Activated naive CD8-positive, alpha-beta T cell (primary cell): ENCODE results near the gene TNS1.

Source experiments
- H3K27ac Mint-ChIP-seq: one replicate; pipeline ENCODE4 v1.8.0; 2021; ENCODE audit warnings: mixed read lengths
- H3K27me3 Mint-ChIP-seq: one replicate; pipeline ENCODE4 v1.8.0; 2021; ENCODE audit warnings: mixed read lengths
- H3K36me3 Mint-ChIP-seq: one replicate; pipeline ENCODE4 v1.8.0; 2021; ENCODE audit warnings: mixed read lengths
- H3K4me1 Mint-ChIP-seq: one replicate; pipeline ENCODE4 v1.8.0; 2021; ENCODE audit warnings: low read depth, mixed read lengths
- H3K4me3 Mint-ChIP-seq: one replicate; pipeline ENCODE4 v1.8.0; 2021; ENCODE audit warnings: mild to moderate bottlenecking, mixed read lengths
- H3K9me3 Mint-ChIP-seq: one replicate; pipeline ENCODE4 v1.8.0; 2021; ENCODE audit warnings: low read depth, mixed read lengths

TNS1 gene

DNA sequence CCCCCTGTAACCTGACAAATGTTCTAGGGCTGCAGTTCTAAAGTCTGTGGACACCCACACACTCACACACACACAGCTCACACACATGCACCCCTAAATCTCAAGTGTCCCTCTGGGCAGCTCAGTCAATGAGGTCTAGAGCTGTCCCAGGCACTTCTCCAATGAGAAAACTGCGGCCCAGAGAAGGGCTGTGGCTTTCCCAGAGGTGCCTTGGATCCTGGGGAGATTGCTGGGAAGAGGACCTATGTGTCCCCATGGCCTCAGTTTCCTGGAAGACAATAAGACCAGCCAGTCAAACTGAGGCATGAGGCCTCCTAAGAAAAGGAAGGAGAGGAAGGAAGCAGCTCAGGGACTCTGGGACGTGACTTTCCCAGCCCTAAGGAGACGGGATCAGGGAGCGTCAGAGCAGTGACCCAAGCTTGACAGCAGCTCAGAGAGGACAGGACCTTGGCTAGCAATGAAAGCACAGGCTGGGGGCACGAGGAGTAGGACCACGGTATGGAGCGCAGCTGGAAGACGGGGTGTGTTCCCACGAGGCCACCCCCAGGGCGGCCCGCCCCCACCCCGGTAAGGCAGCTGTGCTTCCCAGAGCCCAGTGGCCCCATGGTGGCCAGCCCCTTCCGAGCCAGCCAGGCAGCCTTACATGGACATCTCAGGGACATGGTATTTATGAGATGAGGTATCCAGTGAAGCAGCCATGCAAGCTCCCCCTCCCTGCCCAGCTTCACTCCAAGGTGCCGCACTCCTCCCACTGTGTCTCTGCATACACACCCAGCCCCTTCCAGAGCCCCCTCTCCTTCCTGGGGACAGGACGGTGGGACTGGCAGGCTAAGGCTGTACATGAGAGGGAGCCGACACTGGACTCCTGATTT is 46.0 kb downstream of the TNS1 start:
- Mint-ChIP-seq H3K36me3 (no peaks in the 10 kb centered on the region), H3K27ac (no peak overlapping the region), H3K4me3 (no peak overlapping the region), H3K4me1 (no peaks in the 10 kb centered on the region), H3K27me3 (no peaks in the 10 kb centered on the region), H3K9me3 (no peaks in the 10 kb centered on the region)

DNA sequence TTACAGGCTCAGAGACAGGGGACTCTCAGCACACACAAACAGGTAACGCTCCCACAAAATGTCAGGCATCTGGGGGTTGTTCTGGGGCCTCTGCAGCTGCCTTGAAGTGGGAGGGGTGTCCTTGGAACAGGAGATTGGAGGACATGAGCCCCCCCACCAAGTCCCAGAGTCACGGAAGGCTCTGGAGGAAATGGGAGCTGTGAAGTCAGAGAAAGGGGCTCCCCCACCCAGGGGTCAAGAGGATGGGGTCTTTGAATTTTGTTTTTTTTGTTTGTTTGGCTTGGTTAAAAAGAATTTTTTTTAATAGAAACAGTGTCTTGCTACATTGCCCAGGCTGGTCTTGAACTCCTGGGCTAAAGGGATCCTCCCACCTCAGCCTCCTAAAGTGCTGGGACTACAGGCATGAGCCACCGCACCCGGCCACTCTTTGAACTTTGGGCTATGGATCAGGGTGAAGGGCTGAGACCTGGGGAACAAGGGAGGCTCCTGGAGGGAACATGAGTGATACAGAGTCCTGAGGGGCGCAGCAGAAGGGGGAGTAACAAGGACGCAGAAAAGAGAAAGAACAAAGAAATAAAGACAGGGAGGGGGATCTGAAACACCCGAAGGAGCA is 46.8 kb downstream of the TNS1 start:
- H3K4me1 Mint-ChIP-seq: no peaks in the 10 kb centered on the region
- H3K27me3 Mint-ChIP-seq: no peaks in the 10 kb centered on the region
- H3K27ac Mint-ChIP-seq: no peak overlapping the region
- no peaks in the 10 kb centered on the region for H3K36me3 Mint-ChIP-seq
- no peaks in the 10 kb centered on the region for H3K9me3 Mint-ChIP-seq
- H3K4me3 Mint-ChIP-seq: no peak overlapping the region

DNA sequence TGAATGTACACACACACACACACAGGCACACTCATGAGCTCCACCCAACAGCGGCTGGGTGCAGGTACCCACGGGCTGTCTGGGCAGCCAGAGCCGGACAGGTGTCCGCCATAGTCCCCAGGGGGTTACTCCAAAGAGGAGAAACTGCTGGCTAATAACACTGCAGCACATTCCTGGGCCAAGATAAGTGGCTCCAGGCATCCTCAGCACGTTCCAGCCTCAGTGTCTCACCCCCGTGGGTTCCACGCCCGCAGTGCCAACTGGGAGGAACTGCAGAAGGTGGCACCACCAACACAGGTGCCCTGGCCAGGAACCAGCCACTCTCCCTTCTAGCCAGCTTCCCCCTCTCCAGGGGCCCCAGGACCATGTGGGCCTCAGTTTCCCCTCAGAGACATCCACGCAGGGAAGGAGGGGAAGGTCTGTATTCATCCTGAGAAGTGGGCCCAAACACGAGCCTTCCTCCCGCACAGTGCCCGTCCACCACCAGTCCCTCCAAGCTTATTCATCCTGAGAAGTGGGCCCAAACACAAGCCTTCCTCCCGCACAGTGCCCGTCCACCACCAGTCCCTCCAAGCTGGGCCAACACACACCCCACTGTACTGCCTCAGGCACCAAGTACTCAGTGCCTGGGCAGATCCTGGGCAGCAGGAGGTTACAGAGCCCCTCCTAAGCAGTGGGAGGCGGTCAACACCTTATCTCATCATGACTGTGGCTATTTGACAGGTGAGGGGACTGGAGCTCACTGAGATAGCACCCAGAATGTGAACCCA is 47.6 kb downstream of the TNS1 start:
- H3K27ac Mint-ChIP-seq: no peak overlapping the region
- H3K9me3 Mint-ChIP-seq: no peaks in the 10 kb centered on the region
- H3K36me3 Mint-ChIP-seq: no peaks in the 10 kb centered on the region
- H3K4me1 Mint-ChIP-seq: no peaks in the 10 kb centered on the region
- H3K4me3 Mint-ChIP-seq: no peak overlapping the region
- H3K27me3 Mint-ChIP-seq: no peaks in the 10 kb centered on the region

DNA sequence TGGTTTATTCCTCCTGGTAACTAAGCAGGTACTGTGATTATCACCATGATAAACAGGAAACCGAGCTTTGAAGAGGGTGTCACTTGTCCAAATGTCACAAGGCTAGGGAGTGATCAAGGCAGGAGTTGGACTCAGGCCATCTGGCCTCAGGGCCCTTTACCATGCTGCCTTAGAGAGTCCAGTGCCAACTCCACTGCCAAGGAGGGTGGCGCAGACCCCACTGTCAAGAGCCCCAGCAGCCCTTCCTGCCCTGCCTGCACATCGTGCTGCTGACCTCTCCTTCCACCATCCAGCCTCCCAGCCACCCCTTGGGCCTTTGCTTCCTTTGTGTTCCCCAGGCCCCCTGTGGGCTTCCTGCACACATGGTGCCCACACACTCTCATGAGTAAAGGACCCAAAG is 48.3 kb downstream of the TNS1 start:
- H3K4me1 Mint-ChIP-seq: no peaks in the 10 kb centered on the region
- no peaks in the 10 kb centered on the region for H3K27me3 Mint-ChIP-seq
- H3K9me3 Mint-ChIP-seq: no peaks in the 10 kb centered on the region
- no peaks in the 10 kb centered on the region for H3K36me3 Mint-ChIP-seq
- H3K27ac Mint-ChIP-seq: no peak overlapping the region
- H3K4me3 Mint-ChIP-seq: no peak overlapping the region

DNA sequence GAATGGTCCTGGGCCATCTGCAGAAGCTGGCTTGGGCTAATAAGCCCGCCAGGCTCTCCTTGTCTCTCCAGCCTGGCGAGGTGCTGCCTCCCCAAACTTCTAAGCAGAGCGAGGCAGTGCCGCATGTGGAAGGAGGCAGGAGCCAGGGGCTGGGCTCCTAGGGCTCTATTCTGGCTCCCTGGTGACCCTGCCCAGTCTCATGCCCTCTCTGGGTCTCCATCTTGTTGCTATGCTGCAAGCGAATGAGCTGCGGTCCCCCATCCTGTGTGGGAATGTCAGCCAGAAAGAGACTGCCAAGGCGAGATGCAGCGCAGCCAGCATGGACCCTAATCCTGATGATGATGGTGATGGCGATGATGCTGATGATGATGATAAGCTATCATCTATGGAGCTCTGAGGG is 48.7 kb downstream of the TNS1 start:
- no peaks in the 10 kb centered on the region for H3K36me3 Mint-ChIP-seq
- no peak overlapping the region for H3K4me3 Mint-ChIP-seq
- H3K27ac Mint-ChIP-seq: no peak overlapping the region
- no peaks in the 10 kb centered on the region for H3K27me3 Mint-ChIP-seq
- no peaks in the 10 kb centered on the region for H3K9me3 Mint-ChIP-seq
- H3K4me1 Mint-ChIP-seq: no peaks in the 10 kb centered on the region

DNA sequence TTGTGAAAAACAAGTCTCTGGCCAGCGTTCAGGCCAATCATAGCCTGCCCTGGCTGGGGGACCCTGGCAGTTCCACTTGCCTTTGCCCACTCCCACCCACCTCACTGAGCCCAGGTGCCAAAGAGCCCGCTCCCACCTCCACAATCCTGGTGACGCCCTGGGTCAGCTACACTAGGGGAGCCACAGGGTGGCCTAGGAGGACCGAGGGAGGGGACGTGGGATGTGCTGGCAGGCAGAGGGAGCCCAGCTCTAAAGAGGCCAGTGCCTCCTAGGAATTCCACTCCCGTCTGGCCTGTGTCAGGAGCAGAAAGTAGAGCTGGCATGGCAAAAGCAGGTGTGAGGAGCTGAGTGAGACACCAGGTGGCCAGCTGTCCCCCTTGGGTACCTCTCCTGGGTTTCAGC is 49.3 kb downstream of the TNS1 start:
- H3K27ac Mint-ChIP-seq: no peak overlapping the region
- no peak overlapping the region for H3K4me3 Mint-ChIP-seq
- no peaks in the 10 kb centered on the region for H3K36me3 Mint-ChIP-seq
- H3K27me3 Mint-ChIP-seq: no peaks in the 10 kb centered on the region
- no peaks in the 10 kb centered on the region for H3K9me3 Mint-ChIP-seq
- no peaks in the 10 kb centered on the region for H3K4me1 Mint-ChIP-seq

DNA sequence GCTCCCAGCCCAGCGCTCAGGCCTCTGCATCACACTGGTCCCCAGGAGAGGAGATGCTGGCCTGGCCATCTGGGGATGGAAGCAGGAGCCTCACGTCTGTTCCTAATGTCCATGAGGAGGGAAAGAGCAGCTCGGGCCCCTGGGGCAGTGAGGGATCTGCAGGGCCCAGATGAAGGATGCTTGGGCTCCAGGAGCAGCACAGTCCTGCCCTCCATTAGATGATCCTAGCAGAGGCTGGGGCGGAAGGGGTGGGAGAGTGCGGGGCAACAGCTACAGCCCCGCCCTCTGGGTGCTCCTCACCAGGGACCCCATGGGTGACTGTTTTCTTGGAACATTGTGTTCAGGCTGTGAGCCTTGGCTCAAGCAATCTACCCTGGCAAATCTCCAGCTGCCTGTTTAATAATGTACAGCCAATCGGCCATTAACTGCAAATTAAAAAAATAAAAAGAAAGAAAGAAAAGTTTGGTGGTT is 49.7 kb downstream of the TNS1 start:
- H3K9me3 Mint-ChIP-seq: no peaks in the 10 kb centered on the region

DNA sequence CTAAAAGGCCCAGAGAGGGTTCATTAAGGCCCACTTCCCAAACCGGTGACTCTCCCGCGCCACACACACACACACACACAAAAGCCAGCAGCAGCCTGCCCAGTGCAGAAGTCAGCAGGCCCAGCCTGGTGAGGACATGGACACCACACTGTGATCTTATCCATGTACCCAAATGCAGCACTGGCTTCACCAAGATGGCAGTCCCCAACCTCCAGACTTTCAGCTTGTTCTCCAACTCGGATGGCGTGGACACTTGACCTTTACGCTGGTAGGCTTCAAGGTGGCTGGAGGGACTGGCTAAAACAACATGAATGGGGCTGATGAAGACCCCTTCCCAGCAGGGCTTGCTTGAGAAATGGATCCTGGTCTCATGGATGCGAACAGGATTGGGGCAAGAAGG is 50.4 kb downstream of the TNS1 start:
- Mint-ChIP-seq H3K27ac (no peak overlapping the region), H3K9me3 (no peaks in the 10 kb centered on the region), H3K4me3 (no peak overlapping the region), H3K27me3 (no peaks in the 10 kb centered on the region), H3K4me1 (no peaks in the 10 kb centered on the region), H3K36me3 (no peaks in the 10 kb centered on the region)

More for the DNA sequence above, 49.7 kb downstream of the TNS1 start:
- H3K4me1 Mint-ChIP-seq: no peaks in the 10 kb centered on the region
- no peak overlapping the region for H3K27ac Mint-ChIP-seq
- H3K27me3 Mint-ChIP-seq: no peaks in the 10 kb centered on the region
- no peak overlapping the region for H3K4me3 Mint-ChIP-seq
- H3K36me3 Mint-ChIP-seq: no peaks in the 10 kb centered on the region

DNA sequence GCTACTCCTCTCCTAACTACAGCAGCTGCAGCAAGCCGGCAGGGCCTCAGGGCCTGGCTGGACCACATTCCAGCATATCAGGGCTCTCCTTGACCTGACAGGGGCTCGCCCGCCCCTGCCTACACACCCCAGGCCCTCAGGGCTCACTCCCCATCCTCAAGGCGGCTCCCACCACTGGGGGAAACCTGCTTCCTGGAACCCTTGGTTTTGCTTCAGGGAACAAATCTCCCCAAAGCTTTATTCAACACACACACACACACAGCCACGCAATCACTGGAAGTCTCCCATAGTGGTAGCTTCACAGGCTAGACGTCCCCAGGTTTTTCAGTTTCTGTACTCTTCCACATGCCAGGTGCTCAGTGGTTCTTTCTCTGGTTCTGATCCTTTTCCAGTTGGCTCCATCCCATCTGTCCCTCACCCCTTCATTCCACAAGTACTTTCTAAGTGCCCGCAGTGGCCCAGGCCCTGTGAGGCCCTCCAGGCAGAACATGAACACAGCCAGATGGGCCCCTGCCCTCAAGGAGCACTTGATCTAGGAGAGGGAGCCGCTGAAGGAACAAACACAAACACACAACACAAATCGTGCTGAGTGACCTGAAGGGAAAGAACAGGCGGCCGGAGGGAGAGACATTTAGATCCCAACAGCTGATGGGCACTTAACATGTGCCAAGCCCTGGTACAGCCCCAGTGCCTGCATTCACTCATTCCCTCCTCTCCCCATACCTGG is 51.1 kb downstream of the TNS1 start:
- no peaks in the 10 kb centered on the region for H3K9me3 Mint-ChIP-seq
- H3K27ac Mint-ChIP-seq: no peak overlapping the region
- no peak overlapping the region for H3K4me3 Mint-ChIP-seq
- H3K36me3 Mint-ChIP-seq: no peaks in the 10 kb centered on the region
- H3K27me3 Mint-ChIP-seq: no peaks in the 10 kb centered on the region
- H3K4me1 Mint-ChIP-seq: no peaks in the 10 kb centered on the region

DNA sequence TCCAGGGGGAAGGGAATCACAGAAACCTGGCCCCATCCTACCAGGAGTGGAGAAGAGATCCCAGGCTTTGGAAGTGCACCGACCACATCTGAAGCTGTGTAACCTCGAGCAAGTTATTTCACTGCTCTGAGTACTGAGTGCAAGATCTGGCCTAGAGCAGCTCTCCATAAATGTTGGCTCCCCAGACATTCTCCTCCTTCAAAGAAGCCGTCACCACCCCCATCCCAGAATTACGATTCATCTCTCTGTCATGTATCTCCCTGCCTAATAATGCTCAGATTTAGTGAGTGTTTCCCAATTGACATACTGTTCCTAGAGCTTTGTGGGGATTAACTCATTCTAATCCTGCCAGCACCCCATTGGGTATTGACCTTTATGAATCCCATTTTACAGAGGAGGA is 51.7 kb downstream of the TNS1 start:
- no peak overlapping the region for H3K27ac Mint-ChIP-seq
- H3K9me3 Mint-ChIP-seq: no peaks in the 10 kb centered on the region
- no peaks in the 10 kb centered on the region for H3K36me3 Mint-ChIP-seq
- no peak overlapping the region for H3K4me3 Mint-ChIP-seq
- no peaks in the 10 kb centered on the region for H3K27me3 Mint-ChIP-seq
- no peaks in the 10 kb centered on the region for H3K4me1 Mint-ChIP-seq

DNA sequence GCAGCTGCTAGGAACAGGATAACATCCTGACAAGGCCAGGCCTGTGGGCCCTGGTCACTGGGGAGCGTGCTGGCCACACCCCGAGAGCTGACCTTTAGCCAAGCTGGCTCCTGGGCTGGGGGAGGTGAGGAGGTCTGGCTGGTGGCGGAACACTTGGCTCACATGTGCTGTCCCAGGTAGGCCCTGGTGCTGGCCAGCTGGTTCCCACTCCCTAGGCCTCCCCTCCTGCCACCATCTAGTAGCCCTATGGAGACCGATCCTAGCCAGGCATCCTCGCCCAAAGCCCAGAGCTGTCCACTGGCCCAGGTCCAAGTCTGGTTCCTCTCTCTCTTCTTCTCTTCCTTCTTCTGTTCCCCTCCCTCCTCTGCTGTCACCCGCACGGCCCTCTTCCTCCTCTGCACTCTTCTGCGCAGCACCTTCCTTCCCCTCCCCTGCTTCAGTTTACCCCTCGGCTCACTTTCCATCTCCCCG is 52.4 kb downstream of the TNS1 start:
- no peak overlapping the region for H3K4me3 Mint-ChIP-seq
- H3K9me3 Mint-ChIP-seq: no peaks in the 10 kb centered on the region
- H3K36me3 Mint-ChIP-seq: no peaks in the 10 kb centered on the region
- no peaks in the 10 kb centered on the region for H3K4me1 Mint-ChIP-seq
- H3K27ac Mint-ChIP-seq: no peak overlapping the region
- peaks cover 2% of the 10 kb centered on the region for H3K27me3 Mint-ChIP-seq

DNA sequence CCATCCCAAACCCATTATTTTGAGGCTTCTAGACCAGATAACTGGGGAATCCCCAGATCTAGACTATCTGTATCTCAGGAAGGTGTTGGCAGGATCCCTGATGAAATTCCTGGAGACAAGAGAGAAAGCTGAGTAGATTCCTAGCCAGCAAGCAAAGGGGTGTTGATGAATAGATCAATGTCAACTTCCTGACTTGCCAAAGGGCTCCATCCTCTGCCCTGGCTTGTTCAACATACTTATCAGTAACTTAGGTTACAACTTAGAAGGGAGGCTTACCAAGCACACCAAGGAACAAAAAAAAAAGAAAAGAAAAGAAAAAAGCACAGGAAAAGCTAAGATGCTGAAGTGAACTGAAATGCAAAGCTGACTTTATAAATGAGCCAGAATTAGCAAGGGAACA is 53.3 kb downstream of the TNS1 start:
- H3K27ac Mint-ChIP-seq: no peak overlapping the region
- H3K36me3 Mint-ChIP-seq: no peaks in the 10 kb centered on the region
- H3K27me3 Mint-ChIP-seq: peaks cover 6% of the 10 kb centered on the region
- no peaks in the 10 kb centered on the region for H3K4me1 Mint-ChIP-seq
- H3K9me3 Mint-ChIP-seq: no peaks in the 10 kb centered on the region
- no peak overlapping the region for H3K4me3 Mint-ChIP-seq

DNA sequence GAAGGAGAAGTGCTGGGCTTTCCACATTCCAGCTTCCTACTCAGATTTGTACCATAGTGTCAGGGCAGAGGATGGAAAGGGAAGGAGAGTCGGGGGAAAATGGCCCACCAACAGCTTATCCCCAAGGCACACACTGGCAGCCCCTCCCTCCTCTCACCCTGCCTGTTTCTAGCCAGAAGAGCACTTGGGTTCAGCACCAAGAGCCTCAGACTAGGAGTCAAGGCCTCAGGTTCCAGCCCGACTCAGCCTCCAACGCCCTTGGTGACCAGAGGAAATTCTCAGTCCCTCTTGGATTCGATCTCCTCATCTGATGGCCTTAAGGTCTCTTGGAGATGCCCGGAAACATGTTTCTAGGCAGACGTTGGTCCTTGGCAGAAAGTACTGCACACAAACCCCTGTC is 53.9 kb downstream of the TNS1 start:
- peaks cover 6% of the 10 kb centered on the region for H3K27me3 Mint-ChIP-seq
- H3K4me3 Mint-ChIP-seq: no peak overlapping the region
- no peaks in the 10 kb centered on the region for H3K9me3 Mint-ChIP-seq
- no peaks in the 10 kb centered on the region for H3K36me3 Mint-ChIP-seq
- H3K4me1 Mint-ChIP-seq: no peaks in the 10 kb centered on the region
- H3K27ac Mint-ChIP-seq: no peak overlapping the region

DNA sequence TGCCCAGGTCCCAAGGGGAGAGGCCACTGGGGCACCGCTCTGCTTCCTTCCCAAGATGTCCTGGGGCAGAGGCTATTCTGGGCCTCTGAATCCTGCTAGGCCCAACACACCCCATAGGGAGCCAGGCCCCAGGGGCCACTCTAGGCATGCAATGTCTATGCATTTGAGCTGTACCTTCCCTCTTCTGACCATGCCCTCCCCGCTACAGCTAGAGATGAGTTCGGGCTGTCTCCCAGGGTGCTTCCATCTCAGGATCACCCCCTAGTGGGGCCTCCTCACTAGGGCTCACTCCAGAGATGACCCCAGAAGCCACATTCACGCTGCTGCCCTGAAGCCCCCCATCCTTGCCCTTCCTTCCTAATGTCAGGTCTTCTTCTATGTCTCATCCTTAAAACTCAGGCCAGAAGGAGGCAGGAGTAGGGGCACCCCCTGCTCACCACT is 54.4 kb downstream of the TNS1 start:
- H3K9me3 Mint-ChIP-seq: no peaks in the 10 kb centered on the region
- no peaks in the 10 kb centered on the region for H3K4me1 Mint-ChIP-seq
- H3K27me3 Mint-ChIP-seq: peaks cover 7% of the 10 kb centered on the region
- no peak overlapping the region for H3K4me3 Mint-ChIP-seq
- H3K36me3 Mint-ChIP-seq: no peaks in the 10 kb centered on the region
- no peak overlapping the region for H3K27ac Mint-ChIP-seq
